Adrenal gland (tissue), 5 donors: Measurements from ENCODE around the gene CDC42SE1.

ENCODE experiments used
- POLR2A ChIP-seq, 2 donors: fragments of 450-650 bp; IDR thresholded peaks; one replicate each; pipeline ENCODE4 v1.6.1; 2017; ENCODE audit warnings: antibody characterized with exemption in 2 of 2, mild to moderate bottlenecking in 2 of 2, moderate library complexity in 1 of 2
- TF ChIP-seq, protein P1 (sequence below), 6 experiments: fragments of 450-650 bp in 4 of 6; fragments of 200-600 bp in 2 of 6; sonication (generic) in 1 of 6; IDR thresholded peaks; 1 replicate in 5 of 6; 2 replicates in 1 of 6; pipeline versions ENCODE4 v1.5.1 to v1.8.0; 2016 to 2021; ENCODE audit warnings: antibody characterized with exemption in 6 of 6, mild to moderate bottlenecking in 2 of 6, moderate library complexity in 1 of 6
- donor health status: DM: no; HTN: no; CAD: no.

DNA sequence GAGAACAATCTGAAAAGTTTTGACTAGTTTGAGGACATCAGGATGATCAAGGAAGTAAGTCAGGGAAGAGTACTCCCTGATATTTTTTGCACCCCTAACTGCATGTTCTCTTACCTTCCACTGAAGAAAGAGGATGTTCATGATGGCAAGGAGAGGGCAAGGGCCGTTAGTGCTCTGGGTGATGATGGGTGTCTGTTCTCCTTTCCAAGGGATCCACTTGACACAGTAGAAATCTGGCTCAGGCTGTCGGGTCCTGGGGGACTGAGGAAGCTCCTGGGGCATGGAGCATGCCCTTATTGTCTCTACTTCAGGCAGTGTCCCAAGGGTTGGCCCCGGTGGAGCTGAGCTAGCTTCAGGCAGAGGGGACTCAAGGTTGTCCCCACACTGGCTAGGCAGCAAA lies 57.4 kb downstream of the CDC42SE1 start:
- TF ChIP-seq, protein P1, sequence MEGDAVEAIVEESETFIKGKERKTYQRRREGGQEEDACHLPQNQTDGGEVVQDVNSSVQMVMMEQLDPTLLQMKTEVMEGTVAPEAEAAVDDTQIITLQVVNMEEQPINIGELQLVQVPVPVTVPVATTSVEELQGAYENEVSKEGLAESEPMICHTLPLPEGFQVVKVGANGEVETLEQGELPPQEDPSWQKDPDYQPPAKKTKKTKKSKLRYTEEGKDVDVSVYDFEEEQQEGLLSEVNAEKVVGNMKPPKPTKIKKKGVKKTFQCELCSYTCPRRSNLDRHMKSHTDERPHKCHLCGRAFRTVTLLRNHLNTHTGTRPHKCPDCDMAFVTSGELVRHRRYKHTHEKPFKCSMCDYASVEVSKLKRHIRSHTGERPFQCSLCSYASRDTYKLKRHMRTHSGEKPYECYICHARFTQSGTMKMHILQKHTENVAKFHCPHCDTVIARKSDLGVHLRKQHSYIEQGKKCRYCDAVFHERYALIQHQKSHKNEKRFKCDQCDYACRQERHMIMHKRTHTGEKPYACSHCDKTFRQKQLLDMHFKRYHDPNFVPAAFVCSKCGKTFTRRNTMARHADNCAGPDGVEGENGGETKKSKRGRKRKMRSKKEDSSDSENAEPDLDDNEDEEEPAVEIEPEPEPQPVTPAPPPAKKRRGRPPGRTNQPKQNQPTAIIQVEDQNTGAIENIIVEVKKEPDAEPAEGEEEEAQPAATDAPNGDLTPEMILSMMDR (IDR thresholded peaks at IDR 0.05): no peak
- no peak for TF ChIP-seq POLR2A (IDR thresholded peaks at IDR 0.05)
